B cell (primary cell): ENCODE measurements around the gene LPAR2.

Source experiments
- EZH2 ChIP-seq: IDR thresholded peaks from 2 replicates; pipeline ENCODE4 v1.6.1; 2012; ENCODE audit warnings: borderline replicate concordance, low read depth, mild to moderate bottlenecking, moderate library complexity, low read length; ENCODE audit not compliant: insufficient read depth, poor library complexity, severe bottlenecking
- TF ChIP-seq, protein P1 (sequence below): fragments of 200-600 bp; IDR thresholded peaks from one replicate; pipeline ENCODE4 v1.8.0; 2022; ENCODE audit warnings: antibody characterized with exemption, mild to moderate bottlenecking

DNA sequence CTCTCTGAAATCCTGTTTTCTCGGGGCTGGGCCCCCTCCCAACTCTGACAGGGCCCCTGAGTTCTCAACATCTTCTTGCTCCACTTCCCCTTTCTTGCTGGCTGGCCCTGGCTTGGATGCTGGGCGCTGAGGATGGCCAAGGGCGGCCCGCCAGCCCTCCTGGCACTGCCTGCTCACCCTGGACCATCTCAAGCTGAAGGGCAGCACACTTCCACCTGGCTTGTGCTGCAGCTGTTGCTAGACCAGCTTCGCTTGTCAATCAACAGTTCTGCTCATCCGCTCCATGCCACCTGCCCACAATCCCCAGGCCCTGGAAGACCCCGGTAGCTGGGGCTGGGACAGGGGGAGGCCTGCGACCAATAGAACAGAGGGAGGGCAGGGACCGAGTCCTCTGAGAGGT, 22.3 kb upstream of the LPAR2 start:
- TF ChIP-seq, protein P1, sequence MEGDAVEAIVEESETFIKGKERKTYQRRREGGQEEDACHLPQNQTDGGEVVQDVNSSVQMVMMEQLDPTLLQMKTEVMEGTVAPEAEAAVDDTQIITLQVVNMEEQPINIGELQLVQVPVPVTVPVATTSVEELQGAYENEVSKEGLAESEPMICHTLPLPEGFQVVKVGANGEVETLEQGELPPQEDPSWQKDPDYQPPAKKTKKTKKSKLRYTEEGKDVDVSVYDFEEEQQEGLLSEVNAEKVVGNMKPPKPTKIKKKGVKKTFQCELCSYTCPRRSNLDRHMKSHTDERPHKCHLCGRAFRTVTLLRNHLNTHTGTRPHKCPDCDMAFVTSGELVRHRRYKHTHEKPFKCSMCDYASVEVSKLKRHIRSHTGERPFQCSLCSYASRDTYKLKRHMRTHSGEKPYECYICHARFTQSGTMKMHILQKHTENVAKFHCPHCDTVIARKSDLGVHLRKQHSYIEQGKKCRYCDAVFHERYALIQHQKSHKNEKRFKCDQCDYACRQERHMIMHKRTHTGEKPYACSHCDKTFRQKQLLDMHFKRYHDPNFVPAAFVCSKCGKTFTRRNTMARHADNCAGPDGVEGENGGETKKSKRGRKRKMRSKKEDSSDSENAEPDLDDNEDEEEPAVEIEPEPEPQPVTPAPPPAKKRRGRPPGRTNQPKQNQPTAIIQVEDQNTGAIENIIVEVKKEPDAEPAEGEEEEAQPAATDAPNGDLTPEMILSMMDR: no peak
- no peak for TF ChIP-seq EZH2
